ENCODE measurements around the gene RNASE2.
A peak's percentile ranks its signal among the peaks of the same experiment; 100 is the strongest.
"Not testable (repeated sequence)": the region's sequence is repeated elsewhere in the genome, so short reads cannot be mapped to it uniquely, and the experiment has no call there.

RNASE2 gene

GRCh38 chr14:20954736-20955537 lies at the start of gene RNASE2:
Gene RNASE2 (plus strand): TSS chr14:20955487. CDS start chr14:20955772, 285 bp downstream.
- H3K27ac ChIP-seq = not testable (repeated sequence)

GRCh38 chr14:20905676-20906075 lies 49.6 kb upstream of the RNASE2 start:
- no peak overlapping the region for H3K27ac ChIP-seq
- TF ChIP-seq CTCF (conservative IDR thresholded peaks at IDR 0.05) (no peak), ZFX (IDR thresholded peaks at IDR 0.05) (no peak)

- TF ChIP-seq CTCF (conservative IDR thresholded peaks at IDR 0.05) = no peak
- TF ChIP-seq ZFX (IDR thresholded peaks at IDR 0.05) = no peak
- no peak overlapping the region for H3K27ac ChIP-seq
Observed at GRCh38 chr14:20907214-20907613, 48.1 kb upstream of the RNASE2 start.

GRCh38 chr14:20910822-20911221 lies 44.5 kb upstream of the RNASE2 start:
- H3K27ac ChIP-seq = not testable (repeated sequence)

- not testable (repeated sequence) for H3K27ac ChIP-seq
Observed at GRCh38 chr14:20919038-20919756, 36.1 kb upstream of the RNASE2 start.

- not testable (repeated sequence) for H3K27ac ChIP-seq
Observed at GRCh38 chr14:20923766-20924297, 31.5 kb upstream of the RNASE2 start.

- H3K27ac ChIP-seq = no peak overlapping the region
- TF ChIP-seq ZFX (IDR thresholded peaks at IDR 0.05) (no peak), CTCF (conservative IDR thresholded peaks at IDR 0.05) (peak; percentile 85)
Observed at GRCh38 chr14:20934148-20934762, 21.0 kb upstream of the RNASE2 start.

- TF ChIP-seq ZFX (IDR thresholded peaks at IDR 0.05) (no peak), CTCF (conservative IDR thresholded peaks at IDR 0.05) (no peak)
Observed at GRCh38 chr14:20935303-20935984, 19.8 kb upstream of the RNASE2 start.

GRCh38 chr14:20945146-20945545 lies 10.1 kb upstream of the RNASE2 start:
- not testable (repeated sequence) for H3K27ac ChIP-seq

More at GRCh38 chr14:20935303-20935984, 19.8 kb upstream of the RNASE2 start:
- no peak overlapping the region for H3K27ac ChIP-seq

- not testable (repeated sequence) for H3K27ac ChIP-seq
Observed at GRCh38 chr14:20946707-20947106, 8.6 kb upstream of the RNASE2 start.

GRCh38 chr14:20955538-20955873 lies 219 bp downstream of the RNASE2 start:
- not testable (repeated sequence) for H3K27ac ChIP-seq

Measured in C4-2B (cell line).